Activated effector memory CD4-positive, alpha-beta T cell treated with Interleukin-2 at 50 U/mL for 16 hours (primary cell): ENCODE measurements around the gene CITED2.

ENCODE experiments used
- DNase-seq: peaks from one replicate; pipeline ENCODE4 v3.0.0-alpha.2; 2020

CITED2 gene

DNA sequence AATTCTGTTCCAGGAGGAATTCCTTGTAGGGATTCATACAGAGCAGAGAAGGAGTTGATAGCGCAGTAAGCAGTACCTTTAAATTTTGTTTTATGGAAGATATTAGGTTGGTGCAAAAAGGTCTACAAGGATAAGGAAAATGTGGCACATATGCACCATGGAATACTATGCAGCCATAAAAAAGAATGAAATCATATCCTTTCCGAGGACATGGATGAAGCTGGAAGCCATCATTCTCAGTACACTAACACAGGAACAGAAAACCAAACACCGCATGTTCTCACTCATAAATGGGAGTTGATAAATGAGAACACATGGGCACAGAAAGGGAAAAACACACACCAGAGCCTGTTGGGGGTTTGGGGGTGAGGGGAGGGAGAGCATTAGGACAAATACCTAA is 45.2 kb downstream of the CITED2 start:
- no peak for DNase-seq

DNA sequence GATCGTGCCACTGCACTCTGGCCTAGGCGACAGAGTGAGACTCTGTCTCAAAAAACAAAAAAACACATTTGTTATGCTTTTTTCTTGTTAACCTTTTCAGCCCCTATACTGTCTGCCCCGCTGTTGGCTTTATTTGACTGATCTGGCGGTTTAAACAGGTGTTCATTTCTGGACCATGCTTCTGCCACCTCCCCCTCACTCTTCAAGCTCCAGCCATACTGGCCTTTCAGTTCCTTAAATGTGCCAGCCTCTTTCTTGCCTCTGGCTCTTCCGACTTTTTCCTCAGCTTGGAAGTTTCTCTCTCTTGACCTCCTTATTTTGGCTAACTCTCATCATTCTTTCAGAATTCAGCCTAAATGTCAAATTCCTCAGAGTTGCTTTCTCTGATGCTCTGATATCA is 47.4 kb downstream of the CITED2 start:
- no peak for DNase-seq

DNA sequence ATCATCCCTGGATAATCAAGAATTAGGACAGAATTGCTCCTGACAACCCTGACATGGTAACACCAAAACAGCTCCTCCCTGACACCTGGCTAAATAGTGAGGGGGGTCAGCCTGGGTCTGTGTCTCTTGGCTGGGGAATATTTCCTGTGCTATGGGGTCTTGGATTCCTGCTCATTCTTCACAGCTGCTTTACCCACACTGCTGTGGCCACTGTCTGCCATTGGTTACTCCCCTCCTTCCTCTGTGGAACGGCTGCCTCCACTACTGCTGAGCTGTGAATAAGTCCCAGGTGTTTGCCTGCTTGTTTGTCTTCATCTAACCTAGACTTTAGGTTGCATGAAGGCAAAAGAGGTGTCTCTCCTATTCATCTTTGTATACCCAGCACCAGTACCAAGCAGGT is 48.8 kb downstream of the CITED2 start:
- no peak for DNase-seq

DNA sequence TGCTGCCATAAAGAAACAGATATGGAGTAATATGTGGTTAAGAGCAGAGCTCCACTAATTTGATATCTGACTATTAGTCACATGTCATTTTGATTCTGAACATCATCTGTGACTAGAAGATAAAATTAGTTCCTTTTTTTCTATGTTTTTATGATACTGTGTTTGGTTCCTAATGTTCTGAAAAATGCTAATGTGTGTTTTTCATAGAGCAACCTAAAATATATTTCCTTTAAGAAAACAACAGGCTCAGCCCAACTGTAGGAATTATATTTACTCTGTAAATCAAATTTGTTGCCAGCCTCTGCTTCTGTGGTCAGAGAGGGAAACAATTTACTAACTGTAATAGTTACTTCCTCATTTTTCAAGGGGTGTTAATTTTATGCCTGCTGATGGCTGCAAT is 49.3 kb downstream of the CITED2 start:
- DNase-seq: no peak

DNA sequence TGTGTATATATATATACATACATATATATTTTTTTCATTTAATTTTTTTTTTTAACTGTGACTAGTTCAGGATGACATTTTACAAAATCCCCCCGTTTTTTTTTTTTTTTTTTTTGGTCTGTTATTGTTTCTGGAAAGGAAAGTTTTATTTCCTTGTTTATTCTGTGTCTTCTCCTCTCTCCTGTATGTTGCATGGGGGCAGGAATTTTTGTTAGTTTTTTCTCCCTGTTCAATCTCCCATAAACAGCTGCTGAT is 50.2 kb downstream of the CITED2 start:
- no peak for DNase-seq

DNA sequence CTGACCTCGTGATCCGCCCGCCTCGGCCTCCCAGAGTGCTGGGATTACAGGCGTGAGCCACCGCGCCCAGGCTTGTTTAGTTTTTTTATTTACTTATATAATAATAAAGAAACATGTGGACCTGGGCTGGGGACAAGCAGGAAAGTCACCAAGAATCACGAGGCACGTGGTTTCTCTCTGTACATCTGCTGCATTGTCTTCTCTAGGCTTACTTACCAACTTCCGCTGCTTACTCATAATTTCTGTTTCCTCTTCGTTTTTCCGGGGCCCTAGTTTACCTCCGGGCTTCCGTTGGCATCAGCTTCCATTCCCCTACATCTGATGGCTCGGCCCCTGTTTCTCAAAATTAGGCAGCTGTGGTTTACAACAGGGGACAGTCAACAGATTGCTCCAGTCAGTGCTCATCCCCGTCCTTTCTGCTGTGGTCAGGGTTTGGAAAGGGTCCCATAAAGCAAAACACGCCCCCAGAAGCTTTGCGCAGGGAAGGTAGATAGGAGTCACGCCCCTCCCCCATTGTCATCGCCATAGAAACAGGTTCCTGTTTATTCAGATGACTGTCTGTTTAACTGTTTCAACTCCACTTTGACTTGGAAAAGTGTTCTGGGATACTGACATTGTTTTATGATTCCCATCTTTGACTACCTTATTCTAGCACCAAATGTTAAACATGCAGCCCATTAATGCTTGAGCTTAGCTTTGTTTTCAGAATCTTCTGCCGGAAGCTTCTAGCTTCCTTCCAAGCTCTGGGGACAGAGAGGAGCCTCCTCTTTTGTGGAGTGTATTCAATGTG is 50.7 kb downstream of the CITED2 start:
- peak; percentile 63 for DNase-seq
